GM19193 (cell line): ENCODE data around the gene CCDC91.

ENCODE experiments used
- POLR2A ChIP-seq: IDR thresholded peaks from 4 replicates; pipeline ENCODE4 v1.6.1; 2011; ENCODE audit not compliant: insufficient read depth, insufficient read length; ENCODE audit errors: extremely low read depth

CCDC91 gene

DNA sequence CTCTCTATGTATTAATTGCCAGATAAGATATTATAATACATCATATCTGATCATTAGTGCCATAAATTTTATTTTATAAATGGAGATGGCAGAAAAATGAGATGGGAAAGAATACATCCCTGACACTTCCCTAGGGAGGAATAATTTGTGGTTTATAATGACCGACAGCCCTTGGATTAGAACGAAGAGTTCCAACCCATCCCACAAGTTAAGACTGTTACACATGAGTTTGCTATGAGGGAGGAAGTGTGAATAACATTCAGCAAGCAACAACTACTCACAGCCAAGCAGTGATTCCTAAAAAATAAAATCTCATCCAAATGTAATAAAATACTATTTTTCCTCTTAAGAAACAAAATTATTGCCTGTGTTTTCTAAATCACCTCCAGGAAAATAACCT is 299.0 kb downstream of the CCDC91 start:
- no peak for TF ChIP-seq POLR2A

DNA sequence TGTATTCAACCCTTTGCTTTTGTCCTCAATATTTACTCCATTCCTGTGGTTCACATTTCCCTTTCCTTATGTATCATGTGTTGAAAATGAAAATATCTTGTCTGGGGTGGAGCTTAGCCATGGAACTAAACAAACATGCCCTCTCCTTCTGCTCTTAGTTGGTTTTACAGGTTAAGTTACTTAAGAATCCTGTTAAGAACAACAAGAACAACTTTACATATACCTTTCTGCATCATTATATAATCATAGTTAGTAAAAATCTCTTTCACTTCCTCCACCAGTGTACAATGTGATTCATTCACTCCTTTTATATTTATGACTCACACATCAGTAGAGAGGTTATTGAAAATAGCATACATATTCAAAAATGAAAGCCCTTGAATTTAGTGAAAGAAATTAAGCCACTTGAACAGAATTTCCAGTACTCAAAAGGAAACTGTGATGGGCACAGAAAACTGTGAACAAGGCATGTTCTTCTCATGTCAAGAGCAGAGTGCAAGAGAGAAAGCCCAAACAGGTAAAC is 307.7 kb downstream of the CCDC91 start:
- no peak for TF ChIP-seq POLR2A

DNA sequence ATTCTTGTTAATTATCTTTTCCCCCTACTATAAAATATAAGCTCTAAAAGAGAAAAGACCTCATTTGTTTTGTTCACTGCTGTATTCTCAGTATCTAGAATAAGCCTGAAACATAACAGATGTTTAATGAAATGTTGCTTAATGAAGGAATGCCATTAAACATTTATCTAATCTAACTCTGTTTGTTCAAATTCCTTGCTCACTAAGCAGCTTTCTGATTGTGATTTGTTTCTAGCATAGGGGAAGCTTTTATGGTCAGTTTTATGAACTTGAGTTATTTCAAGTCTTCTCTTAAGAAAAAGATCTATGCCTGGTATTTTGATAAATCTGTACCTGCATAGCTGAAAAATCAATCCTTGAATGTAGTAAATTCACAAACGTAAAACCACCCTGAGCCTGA is 308.6 kb downstream of the CCDC91 start:
- no peak for TF ChIP-seq POLR2A

DNA sequence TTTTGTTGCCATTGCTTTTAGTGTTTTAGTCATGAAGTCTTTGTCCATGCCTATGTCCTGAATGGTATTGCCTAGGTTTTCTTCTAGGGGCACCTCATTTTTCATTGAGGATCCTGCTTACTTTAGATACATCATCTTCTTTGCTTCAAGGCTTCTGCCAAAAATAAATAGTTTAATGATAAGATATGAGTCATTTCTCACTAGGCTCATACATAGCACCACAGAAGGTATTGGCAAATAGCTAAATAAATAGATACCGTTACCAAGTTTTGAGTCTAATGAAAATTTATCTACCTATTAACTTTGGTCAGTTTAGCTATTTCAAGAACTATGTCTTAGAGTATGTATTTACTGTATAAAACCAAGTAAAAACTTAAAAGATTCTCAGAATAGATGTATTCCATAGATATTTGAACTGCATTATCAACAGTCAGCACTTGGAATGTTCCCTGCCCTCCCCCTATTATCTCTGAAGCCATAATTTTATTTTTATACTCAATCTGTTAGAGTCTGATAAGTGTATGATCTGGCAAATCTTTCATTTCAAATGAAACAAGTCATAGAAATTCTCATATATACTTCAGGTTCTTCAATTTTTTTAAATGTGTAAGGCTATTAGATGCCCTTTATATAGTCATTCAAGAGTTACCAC is 310.2 kb downstream of the CCDC91 start:
- TF ChIP-seq POLR2A, result no peak

DNA sequence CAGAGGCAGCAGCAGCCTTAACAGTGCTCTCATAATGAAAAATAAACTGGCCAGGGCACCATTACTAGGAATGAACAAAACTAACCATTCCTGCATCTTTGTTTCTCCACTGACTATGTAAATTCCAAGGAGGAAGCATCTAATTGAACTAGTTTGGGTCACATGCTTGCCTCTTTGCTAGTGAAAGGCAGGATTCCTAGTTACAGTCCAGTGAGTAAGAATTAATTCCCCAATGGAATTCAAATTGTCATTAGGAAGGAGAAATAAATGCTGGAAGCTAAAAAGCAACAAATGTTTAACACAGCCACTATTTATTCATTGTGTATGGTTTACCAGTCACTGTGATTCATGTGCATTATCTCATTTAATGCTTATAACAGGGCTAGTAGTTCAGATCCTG is 316.0 kb downstream of the CCDC91 start:
- no peak for TF ChIP-seq POLR2A

DNA sequence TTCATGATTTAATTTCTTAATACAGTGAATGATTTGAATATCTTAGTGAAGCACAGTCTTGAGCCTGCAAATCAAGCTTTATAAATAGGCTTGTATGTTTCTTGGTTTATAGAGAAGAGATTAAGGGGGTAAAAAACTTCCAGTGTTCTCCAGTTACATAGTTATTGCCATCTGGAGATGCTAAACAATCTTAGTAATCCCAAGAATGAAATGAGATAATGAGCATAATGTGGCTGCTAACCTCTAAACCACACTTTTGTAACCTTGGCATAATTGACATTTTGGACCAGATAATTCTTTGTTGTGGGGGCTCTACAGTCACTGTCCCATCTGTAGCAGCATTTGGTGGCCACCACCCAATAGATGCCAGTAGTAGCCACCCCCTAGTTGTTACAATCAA is 316.8 kb downstream of the CCDC91 start:
- TF ChIP-seq POLR2A, result no peak

DNA sequence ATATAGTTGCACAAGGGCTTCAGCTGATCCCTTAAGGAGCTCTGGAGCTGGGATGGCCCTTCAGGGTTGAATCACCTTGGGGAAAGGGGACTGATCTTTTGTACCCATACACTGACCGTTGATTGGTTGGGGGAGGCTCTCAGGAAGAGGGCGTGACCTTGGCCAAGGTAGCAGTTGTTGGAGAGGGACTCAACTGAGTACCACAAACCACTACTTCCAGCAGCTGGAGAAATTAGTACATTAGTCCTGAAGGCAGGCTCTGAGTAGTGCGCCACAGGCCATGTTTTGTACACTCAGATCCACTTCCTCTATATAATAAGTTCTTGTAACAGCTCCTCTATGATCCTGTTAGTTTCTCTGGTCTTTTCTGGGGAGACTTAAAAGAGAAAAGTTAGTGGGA is 317.6 kb downstream of the CCDC91 start:
- TF ChIP-seq POLR2A, result no peak

DNA sequence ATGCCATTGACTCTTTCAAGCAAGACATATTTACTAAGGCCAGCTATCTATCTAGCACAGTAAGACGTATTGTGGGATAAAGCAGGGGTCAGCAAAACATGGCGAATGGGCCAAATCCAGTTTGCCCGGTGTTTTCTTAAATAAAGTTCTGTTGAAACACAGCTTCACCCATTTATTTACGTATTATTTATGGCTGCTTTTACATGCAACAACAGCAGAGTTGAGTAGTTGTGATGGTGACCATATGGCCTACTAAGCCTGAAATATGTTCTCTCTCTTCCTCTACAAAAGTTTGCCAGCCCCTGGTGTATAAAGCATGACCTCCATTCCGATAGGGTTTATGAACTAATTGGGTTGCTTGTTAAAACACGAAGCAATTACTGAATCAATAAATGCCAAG is 322.1 kb downstream of the CCDC91 start:
- TF ChIP-seq POLR2A, result no peak

DNA sequence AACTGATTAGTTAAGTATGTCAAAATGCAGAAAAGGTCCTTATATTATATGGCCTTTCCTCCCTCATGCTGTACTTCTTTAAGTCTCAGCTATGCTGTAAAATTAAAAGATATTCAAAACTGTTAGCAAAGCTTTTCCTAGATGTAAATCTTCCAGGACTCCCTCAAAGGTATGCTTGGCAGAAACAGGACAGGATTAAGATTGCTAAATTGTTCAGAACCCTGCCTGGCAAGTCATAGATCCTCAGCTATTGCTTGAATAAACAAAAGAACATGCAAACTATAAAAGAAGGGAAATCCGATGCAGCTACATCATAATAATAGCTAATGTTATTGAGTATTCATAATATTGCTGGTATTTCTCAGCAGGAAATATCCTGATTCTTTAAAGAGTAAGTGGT is 322.6 kb downstream of the CCDC91 start:
- no peak for TF ChIP-seq POLR2A

DNA sequence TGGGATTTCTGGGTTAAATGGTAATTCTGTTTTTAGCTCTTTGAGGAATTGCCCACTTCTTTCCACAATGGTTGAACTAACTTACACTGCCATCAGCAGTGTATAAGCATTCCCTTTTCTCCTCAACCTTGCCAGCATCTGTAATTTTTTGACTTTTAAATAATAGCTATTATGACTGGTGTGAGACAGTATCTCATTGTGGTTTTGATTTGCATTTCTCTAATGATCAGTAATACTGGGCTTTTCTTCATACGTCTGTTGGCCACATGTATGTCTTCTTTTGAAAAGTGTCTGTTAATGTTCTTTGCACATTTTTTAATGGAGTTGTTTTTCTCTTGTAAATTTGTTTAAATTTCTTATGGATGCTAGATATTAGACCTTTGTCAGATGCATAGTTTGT is 323.7 kb downstream of the CCDC91 start:
- TF ChIP-seq POLR2A, result no peak

DNA sequence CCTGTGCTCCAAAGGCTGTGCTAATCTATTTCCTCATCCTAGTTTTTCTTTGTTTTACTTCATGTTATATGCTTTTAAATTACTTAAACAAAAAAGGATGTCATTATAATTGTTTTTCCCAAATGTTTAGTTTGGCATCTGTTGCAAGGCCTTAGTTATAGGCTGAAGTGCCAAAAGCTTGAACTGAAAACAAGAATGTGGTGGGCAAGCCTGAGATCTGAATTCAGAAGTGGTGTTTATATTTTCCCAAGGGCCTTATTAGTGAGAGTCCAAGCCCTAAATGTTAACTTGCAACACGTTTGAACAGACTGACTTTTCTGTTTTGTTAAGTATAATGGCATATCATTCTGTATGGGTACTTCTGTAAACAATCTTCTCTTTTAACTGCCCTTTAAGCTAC is 326.8 kb downstream of the CCDC91 start:
- TF ChIP-seq POLR2A, result no peak

DNA sequence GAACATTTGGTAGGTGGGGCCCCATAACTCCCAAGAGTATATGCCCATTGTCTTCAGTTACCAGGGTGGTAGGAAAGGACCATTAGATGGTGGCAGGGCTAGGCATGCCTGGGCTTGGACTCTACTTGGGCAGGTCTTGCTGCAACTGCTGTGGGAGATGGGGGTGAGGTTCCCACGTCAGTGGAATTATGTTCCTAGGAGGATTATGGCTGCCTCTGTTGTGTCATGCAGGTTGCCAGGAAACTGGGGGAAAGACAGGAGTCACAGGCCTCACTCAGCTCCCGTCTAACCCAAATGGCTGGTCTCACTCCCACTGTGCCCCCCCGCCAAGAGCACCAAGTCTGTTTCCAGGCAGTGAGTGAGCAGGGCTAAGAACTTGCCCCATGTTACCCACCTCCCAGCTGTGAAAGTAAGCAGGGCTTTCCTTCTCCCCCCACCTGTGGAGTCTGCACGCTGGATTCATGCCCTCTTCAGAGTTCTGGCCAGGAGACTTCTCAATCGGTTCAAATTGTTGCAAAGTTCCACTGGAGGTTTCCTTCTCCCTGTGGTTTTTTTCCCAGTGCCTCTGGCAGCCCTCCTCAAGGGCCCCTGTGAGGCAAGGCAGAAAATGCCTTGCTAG is 337.5 kb downstream of the CCDC91 start:
- no peak for TF ChIP-seq POLR2A

DNA sequence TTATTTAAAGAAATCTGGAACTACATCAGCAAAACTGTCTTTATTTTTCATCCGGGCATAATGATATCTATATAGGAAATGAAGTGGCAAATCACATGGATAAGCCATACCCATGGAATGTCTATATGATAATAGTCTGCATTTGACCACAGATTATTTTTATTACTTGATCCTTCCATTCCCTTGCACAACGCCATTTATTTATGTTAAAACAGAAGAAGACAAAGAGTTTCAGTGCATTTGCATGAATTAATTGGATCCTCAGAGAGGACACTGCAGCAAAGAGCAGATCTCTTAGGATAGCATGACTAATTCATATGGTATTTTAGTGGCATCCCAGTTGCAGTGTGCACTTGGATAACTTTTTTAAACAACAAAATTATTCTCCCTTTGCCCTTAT is 345.0 kb downstream of the CCDC91 start:
- TF ChIP-seq POLR2A, result no peak

DNA sequence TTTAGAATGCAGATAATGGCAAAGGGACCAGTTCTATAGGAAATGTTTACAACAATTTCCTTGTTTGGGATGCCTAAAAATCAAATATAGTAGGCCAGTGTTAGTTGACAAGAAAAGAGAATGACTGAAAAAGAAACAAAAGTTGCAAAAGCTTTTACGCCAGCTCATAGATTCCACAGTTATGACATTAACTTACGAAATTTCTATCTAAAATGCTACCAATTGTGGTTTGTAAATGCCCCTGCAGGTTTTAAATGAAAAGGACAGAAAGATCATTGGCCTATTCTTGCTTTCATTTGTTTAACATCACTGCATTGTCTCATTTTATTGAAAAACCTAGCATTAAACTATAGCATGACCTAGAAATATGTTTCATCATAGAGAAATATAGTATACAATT is 345.8 kb downstream of the CCDC91 start:
- TF ChIP-seq POLR2A, result no peak

DNA sequence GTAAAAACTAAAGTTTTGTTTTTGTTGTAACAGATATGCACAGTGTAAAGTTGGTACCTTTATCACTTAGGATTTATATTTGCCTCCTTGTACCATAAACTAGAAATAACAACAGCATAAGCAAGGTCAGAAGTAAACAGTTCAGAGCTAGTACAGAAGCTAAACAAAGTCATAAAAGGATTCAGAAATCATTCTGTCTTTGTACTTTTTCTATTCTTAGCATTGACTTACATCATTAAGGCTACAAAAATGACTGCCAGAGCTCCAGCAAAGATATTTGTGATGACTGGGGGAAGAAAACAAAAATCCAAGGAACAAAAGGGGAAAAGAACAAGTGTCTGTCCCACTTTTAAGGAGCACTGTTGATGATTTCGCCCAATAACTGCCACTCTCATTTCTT is 347.2 kb downstream of the CCDC91 start:
- no peak for TF ChIP-seq POLR2A

DNA sequence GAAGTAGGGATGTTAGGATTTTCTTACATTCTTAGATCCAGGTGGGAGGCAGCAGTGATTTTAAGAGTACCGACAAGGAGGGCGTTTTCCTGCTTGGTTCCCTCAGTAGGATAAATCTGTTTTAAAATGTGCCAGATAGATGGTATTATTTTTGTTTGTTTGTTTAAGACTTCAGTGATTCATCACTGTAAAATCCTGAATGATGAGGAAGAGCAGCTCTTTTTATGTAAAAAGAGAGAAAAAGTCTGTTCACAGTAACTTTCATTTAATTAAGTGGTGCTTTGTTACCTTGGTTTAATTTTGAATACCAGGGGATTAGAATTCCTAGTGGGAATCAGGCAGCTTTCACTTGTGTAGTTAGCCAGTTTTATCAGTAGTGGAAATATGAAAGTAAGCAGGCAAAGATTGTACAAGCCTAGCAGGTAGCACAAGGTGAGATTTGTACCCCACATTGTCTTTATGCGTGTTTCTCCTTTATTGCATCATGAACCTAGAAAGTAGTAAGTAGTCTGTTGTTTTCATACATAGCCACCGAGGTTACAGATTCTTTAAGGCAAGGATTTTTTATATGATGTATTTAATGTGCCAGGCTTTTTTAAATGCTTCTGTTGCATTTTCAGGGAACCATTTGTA is 349.6 kb downstream of the CCDC91 start:
- no peak for TF ChIP-seq POLR2A
